GM18526 (cell line): ENCODE data around the gene TCF3.

Experiments
- POLR2A ChIP-seq: IDR thresholded peaks from 3 replicates; pipeline ENCODE4 v1.6.1; 2011; ENCODE audit not compliant: insufficient read length; ENCODE audit errors: extremely low read depth

TCF3 gene

DNA sequence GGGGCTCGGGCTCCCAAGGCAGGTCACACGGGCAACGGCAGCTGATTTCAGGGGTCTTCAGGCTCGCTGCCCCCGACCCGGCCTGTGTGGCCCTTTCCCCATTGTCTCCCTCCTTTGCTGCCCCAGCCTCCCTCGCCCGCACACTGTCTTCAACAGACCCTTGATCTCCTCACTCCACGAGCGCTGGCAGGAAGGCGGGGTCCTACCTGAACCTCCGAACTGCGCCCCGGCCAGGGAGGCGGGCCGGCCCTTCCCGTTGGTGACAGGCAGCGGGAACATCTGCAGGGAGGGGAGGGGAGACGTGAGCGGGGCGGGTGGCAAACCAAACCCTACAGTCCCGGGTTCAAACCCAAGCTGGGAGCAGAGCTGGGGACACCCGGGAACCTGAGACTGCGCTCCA lies 6.3 kb downstream of the TCF3 start:
- no peak for TF ChIP-seq POLR2A

DNA sequence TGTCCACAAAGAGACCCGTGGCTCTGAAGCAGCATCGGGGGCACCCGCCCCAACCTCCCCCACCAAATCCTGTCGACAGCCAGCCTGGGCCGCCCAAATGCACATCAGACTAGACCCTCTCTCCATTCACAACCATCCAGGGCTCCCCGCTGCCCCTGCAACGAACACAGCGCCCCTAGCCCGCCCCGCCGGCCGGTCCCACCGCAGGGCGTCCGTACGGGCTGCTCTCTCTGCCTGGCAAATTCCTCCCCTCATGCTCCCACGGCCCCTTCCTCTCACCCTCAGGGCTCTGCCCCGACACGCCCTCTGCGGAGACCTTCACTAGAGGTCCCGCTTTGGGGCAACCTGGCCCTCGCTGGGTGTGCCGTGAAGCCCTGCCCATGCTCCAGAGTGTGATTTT lies 7.1 kb downstream of the TCF3 start:
- no peak for TF ChIP-seq POLR2A

DNA sequence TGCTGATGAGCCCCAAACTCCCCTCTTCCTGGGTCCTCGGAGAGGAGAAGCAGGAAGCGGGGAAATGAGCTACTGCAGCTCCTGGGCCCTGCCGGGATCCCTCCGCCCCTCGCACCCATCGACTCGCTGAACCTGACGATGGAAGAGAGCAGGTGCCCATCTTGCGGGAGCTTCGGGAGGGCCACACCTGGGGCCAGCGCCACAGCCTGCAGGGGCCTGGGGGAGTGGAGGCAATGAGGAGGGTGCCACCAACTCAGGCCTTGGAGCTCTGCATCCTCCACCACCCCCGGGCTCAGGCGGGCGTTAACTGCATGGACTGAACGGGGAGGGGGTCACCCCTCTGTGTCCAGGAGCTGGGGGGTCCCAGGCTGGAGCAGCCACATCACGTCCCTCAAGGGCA lies 8.3 kb downstream of the TCF3 start:
- no peak for TF ChIP-seq POLR2A

DNA sequence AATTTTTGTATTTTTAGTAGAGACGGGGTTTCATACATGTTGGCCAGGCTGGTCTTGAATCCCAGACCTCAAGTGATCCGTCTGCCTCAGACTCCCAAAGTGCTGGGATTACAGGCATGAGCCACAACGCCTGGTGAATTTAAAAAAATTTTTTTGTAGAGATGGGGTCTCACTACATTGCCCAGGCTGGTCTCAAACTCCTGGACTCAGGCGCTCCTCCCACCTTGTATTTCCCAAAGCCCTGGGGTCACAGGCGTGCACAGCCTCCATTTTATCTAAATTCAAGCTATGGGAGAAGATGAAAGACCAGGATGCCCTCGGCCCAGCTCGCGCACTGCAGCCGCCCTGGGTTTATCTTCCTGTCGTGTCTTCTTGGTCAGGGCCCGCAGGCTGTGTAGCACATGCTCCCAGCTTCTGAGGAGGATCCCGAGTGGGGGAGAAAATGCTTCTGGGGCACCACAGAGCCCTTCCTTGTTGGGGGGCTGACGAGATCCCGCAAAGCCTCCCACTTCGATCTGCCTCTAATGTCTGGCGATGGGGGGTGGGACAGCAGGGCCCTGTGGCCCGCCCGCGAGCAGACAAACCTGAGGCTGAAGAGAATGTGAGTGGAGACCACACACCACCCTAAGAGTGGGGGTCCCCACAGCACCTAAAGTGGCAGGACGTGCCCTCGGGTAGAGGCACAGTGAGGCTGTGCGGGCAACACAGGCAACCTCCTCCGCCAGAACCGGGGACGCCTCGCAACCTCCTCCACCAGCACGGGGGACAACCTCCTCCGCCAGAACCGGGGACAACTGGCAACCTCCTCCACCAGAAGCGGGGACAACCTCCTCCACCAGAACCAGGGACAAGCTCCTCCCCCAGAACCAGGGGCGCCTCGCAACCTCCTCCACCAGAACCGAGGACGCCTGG lies 15.8 kb downstream of the TCF3 start:
- no peak for TF ChIP-seq POLR2A

DNA sequence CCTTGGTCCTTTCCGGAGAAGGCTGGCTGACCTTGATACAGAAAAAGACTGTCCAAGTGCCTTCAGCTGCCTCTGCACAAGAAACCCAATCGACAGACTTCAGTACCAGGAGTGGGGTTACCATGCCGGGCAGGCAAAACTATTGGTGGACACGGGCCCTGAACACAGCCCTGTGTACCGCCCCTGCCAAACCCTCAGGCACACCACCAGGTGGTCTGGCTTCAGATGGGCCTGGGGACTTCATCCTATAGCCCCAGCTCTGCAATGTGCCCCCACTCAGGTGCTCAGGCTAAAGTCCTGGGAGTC lies 17.5 kb downstream of the TCF3 start:
- TF ChIP-seq POLR2A, result no peak

DNA sequence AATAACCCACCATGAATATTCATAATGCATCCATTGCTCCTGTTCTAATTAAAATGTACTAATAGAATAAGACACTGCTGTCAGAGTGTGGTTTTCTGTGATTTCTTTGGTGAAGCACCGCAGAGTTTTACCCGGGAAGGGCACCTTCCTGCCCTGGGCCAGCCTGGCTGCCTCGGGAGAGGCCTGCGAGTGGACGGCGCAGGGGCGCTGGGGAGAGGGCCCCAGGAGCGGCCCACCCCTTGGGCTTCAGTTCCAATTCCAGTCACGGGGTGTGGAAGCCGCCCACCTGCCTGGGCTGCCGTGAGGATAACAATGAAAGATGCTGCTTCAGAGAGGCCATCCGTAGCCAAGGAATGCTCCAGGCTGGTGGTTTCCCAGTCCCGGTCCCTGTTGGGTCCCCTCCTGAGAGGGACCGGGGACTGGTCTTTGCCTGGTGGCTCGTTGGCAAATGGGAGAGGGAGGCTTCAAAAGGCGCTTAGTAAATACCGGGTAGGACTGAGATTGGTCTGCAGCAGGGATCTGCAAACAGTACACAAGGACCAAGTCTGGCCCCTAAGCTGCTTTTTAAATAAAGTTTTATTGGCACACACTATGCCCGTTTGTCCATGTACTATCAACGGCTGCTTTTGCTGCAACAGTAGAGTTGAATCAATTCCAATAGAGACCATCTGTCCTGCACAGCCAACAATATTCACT lies 18.0 kb downstream of the TCF3 start:
- TF ChIP-seq POLR2A, result no peak

DNA sequence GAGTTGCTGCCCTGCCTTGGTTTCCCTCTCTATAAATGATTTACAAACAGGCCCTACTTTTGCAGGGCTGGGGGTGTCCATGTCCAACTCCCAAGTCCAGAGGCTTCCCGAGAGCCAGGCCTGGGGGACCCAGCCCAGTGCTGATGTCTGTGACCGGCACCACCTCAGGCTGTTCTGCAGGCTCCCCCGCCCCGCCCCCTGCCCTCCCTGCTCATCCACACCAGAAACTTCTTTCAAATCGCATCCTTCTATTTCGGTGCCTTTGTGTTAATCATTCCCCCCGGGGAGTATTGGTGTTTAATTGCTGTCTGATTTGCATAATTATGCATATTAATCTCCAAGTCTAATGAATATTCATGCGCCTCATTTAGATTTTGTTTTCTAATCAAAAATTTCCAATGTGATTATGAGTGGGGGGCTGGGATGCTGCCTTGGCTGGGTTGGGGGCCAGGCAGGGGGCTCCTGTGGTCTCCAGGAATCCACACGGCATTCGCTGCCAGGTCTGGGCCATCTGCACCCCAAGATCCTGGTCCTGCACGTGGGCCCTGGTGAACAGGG lies 19.1 kb downstream of the TCF3 start:
- no peak for TF ChIP-seq POLR2A

DNA sequence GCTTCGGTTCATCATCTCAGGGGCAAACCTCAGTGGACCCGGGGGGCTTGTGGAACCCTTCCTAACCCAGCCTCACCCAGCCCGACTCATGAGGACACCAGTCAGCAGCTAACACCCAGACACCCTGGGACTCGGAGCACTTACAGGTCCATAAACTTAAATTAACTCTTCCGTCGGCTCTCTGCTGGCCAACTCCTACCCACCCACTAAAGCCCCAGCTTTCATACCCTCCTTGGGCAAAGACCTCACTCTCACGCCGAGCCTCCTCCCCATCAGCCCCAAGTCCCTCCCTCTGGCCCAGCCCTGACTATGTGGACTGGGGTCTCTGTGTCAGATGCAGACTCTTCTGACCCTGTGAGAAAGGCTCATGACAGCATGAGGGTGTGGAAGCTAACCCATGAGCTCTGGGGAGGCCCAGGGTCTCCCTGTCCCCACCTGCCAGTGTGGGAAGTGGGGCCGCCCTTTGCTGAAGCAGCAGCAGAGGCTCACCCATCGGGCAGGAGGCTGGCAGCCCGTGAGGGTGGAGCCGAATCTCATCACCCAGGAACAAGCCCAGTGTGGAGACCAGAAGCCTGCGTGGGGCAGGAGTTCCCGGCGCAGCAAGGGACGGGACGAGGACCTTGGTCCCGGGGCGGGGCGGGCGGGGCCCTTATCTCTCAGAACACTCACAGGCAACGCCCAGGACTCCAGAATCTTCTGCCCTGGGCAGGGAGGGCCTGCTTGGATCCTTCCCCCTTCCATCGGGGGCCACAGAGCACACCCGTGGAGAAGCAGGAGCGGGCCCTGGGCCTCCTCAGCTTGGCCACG lies 19.8 kb downstream of the TCF3 start:
- TF ChIP-seq POLR2A, result no peak

DNA sequence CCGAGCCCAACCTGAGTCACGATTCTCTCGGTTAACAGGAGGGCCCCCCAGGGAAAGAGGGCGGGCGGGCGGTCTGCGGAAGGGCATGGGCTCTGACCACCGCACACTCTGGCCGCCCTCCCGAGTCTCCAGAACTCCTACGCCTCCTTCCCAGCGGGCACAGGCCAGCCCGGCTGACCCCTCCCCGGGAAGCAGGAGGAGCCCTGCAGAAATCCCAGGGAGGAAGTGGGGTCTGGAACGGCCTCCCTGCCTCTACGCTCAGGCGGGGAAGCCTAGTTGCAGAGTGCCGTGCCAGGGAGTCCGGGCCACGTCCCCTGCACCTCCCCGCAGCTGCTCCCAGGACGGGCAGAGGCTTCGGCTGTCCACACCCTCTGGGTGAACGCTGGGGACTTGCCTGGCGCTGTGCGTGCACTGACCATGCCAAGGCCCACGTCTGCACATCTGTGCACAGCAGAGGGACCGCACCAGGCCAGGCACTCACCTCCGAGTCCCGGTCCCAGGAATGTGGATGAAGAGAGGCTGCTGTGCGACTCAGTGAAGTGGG lies 20.8 kb downstream of the TCF3 start:
- TF ChIP-seq POLR2A, result no peak

DNA sequence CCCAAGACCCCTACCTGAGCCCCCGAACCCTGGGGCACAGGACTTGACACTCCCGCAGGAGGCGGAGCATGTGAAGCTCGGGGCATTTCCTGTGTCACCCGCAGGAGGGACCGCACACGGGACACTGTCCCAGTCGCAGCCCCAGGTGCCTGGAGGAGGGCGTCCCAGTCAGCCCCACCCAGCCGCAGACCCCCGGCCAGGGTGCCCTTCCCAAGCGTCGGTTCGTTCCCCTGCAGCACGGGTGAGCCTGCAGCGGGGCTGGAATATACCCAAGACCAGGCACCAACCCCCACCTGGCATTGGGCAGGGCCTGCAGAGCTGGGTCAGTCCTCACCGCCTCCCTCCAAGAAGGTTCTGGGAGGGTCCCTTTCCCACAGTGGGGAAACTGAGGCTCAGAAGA lies 21.6 kb downstream of the TCF3 start:
- TF ChIP-seq POLR2A, result no peak

DNA sequence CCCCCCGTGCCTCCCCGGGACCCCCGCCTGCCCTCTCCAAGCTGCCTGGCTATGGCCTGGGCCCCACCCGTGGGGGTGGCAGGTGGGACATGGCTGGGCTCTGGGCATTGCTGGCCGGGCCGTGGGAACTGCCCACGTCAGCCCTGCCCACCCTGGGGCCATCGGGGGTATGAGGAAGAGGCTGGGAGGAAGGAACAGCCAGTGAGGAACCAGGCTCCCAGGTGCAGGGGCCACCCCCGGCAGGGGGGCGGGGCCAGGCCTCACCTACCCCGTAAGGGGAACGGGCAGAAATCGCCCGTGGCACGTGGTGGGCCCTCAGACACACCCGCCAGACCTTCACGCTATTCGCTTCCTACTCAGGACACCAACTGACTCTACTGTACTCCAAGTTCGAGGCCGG lies 22.4 kb downstream of the TCF3 start:
- no peak for TF ChIP-seq POLR2A

DNA sequence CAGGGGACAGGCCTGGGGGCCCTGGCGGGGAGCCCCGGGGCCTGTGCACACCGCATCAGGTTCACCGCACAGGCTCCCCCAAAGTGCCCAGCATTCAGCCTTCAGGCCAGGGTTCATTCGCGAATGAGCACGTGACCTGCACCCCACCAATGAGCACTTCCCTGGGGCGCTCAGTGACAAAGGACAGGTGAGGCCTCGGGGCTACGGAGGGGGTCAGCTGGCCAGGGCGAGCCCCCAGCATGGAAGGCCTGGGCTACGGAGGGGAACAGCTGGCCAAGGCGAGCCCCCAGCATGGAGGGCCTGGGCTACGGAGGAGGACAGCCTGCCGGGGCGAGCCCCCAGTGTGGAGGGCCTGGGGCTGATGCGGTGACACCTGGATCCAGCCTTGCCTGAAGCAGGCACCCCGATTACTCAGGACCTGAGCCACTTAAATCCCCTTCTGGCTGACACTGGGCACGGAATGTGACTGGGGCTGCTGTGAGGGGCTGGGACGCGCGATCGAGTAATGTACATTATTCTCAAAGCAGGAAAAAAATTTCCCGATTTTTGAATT lies 23.1 kb downstream of the TCF3 start:
- no peak for TF ChIP-seq POLR2A

DNA sequence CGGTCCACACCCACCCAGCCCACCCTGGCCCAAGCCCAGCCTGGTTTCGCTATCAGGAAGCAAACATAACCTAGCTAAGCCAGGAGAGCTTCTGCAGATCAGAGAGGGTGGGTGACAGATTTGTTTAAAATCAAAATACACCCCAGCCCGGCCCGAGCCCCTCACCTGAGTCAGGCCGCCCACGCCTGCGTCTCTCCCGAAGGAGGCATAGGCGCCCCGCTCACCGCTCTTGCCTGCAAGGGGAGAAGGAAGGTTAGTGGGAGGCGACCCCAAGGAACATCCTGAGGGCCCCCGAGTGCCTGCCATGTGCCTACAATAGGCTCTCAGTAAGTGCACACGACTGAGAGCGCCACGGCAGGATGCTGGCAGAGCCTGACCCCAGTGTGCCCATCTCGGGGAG lies 25.2 kb downstream of the TCF3 start:
- TF ChIP-seq POLR2A, result no peak

DNA sequence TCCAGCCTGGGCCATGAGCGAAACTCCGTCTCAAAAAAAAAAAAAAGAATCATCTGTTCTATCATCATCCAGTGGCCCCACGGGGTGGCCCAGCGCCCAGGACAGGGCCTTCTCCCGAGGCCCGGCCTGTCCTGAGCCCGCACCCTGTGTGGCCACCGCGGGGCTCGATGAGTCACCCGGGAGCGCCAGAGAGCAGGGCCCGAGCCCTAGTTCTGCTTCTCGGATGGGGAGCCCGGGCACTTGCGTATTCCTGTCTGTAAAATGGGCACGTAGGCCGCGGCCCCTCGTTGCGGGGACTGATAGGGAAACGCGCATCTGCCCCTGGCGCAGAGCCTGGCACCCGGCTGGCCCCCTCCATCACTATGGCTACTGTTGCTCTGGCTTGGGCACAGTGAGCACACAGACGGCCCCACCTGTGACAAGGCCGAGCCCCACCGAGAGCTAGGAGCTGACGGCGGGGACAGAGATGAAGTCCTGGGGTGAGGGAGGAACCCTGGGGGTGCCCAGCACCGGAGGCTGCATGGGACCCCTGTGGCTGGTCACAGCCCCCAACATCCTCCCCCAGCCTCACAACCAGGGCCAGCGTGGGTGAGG lies 25.9 kb downstream of the TCF3 start:
- no peak for TF ChIP-seq POLR2A

DNA sequence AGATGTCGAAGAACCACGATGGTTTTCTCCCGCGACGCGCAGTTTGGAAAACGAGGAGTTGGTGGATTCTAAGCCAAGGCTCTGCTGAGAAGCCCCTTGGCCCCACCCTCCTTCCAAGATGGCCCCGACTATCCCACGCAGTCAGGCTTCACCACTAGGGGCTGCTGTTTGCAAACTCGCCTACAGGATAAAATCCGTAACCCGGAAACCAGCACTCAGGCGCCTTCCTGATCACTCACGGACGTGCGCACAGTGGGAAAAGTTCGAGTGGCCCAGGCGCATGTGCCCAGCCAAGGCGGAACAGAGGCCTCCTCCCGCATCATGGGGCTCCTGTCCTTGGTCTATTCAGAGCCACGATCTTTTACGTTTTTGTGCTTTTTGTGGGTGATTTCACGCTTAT lies 28.0 kb downstream of the TCF3 start:
- no peak for TF ChIP-seq POLR2A
